ENCODE measurements around the gene OAF.

OAF gene

GRCh38 chr11:120219938-120220746, 9.3 kb downstream of the OAF start:
- no peak for DNase-seq (ENCODE audit: extremely low spot score)
- POLR2A ChIA-PET = no interaction called here
- CTCF ChIA-PET = no interaction called here
- no peak for TF ChIP-seq FOXM1 (IDR thresholded peaks at IDR 0.05; ENCODE audit: borderline replicate concordance)

- no peak for DNase-seq (ENCODE audit: extremely low spot score)
- ChIA-PET CTCF (no interaction called here), POLR2A (no interaction called here)
- TF ChIP-seq SUZ12 (IDR thresholded peaks at IDR 0.05) (no peak), SP1 (IDR thresholded peaks at IDR 0.05) (no peak), L3MBTL2 (conservative IDR thresholded peaks at IDR 0.05) (no peak), CTBP1 (IDR thresholded peaks at IDR 0.05; ENCODE audit: borderline replicate concordance) (no peak), HDGF (IDR thresholded peaks at IDR 0.05; ENCODE audit: borderline replicate concordance) (no peak), BHLHE40 (IDR thresholded peaks at IDR 0.05; ENCODE audit: borderline replicate concordance) (no peak), PKNOX1 (IDR thresholded peaks at IDR 0.05) (no peak), ZNF384 (IDR thresholded peaks at IDR 0.05) (no peak), FOXM1 (IDR thresholded peaks at IDR 0.05; ENCODE audit: borderline replicate concordance) (no peak), LEF1 (IDR thresholded peaks at IDR 0.05; ENCODE audit: borderline replicate concordance) (no peak), ELF4 (IDR thresholded peaks at IDR 0.05) (no peak), TARDBP (IDR thresholded peaks at IDR 0.05) (no peak), FOXK2 (IDR thresholded peaks at IDR 0.05) (no peak), NFRKB (IDR thresholded peaks at IDR 0.05) (no peak), FOXA1 (IDR thresholded peaks at IDR 0.05) (no peak)
Measured at GRCh38 chr11:120220747-120221037, 9.9 kb downstream of the OAF start.

GRCh38 chr11:120221115-120221752, 10.4 kb downstream of the OAF start:
- ChIA-PET POLR2A (no interaction called here), CTCF (no interaction called here)
- no peak for DNase-seq (ENCODE audit: extremely low spot score)
- TF ChIP-seq NFRKB (IDR thresholded peaks at IDR 0.05) (no peak), L3MBTL2 (conservative IDR thresholded peaks at IDR 0.05) (no peak)

- POLR2A ChIA-PET = no interaction called here
- DNase-seq (ENCODE audit: extremely low spot score) = no peak
- CTCF ChIA-PET = interaction anchor here (0.6 to 0.7 kb wide), 2 partner anchors 13 to 297 kb away, joined by 3 to 4 read pairs; no protein-coding TSS in a partner anchor
- no peak for TF ChIP-seq SP1 (IDR thresholded peaks at IDR 0.05)
- TF ChIP-seq CTBP1 (IDR thresholded peaks at IDR 0.05; ENCODE audit: borderline replicate concordance) = no peak
- TF ChIP-seq BHLHE40 (IDR thresholded peaks at IDR 0.05; ENCODE audit: borderline replicate concordance) = no peak
- TF ChIP-seq TARDBP (IDR thresholded peaks at IDR 0.05) = no peak
- no peak for TF ChIP-seq FOXK2 (IDR thresholded peaks at IDR 0.05)
- TF ChIP-seq NFRKB (IDR thresholded peaks at IDR 0.05) = no peak
- TF ChIP-seq SUZ12 (IDR thresholded peaks at IDR 0.05) = no peak
- no peak for TF ChIP-seq ELF4 (IDR thresholded peaks at IDR 0.05)
- TF ChIP-seq PKNOX1 (IDR thresholded peaks at IDR 0.05) = no peak
Measured at GRCh38 chr11:120222916-120223315, 12.1 kb downstream of the OAF start.

GRCh38 chr11:120223793-120224192, 13.0 kb downstream of the OAF start:
- DNase-seq (ENCODE audit: extremely low spot score) = no peak
- CTCF ChIA-PET = interaction anchor here (0.8 kb wide), 1 partner anchor 42 kb away, joined by 3 read pairs; no protein-coding TSS in a partner anchor
- no peak for TF ChIP-seq FOXA1 (IDR thresholded peaks at IDR 0.05)
- TF ChIP-seq ARNT (IDR thresholded peaks at IDR 0.05) = no peak
- TF ChIP-seq HDGF (IDR thresholded peaks at IDR 0.05; ENCODE audit: borderline replicate concordance) = no peak
- POLR2A ChIA-PET = no interaction called here

GRCh38 chr11:120224361-120224760, 13.5 kb downstream of the OAF start:
- ChIA-PET CTCF (interaction anchor here (0.6 to 1.5 kb wide), 3 partner anchors 18 to 56 kb away, joined by 3 to 4 read pairs (median 3); no protein-coding TSS in a partner anchor), POLR2A (no interaction called here)
- TF ChIP-seq HDGF (IDR thresholded peaks at IDR 0.05; ENCODE audit: borderline replicate concordance) (no peak), ELF4 (IDR thresholded peaks at IDR 0.05) (no peak), SP1 (IDR thresholded peaks at IDR 0.05) (no peak), FOXA1 (IDR thresholded peaks at IDR 0.05) (no peak), L3MBTL2 (conservative IDR thresholded peaks at IDR 0.05) (no peak), PKNOX1 (IDR thresholded peaks at IDR 0.05) (no peak), ARNT (IDR thresholded peaks at IDR 0.05) (no peak), CTBP1 (IDR thresholded peaks at IDR 0.05; ENCODE audit: borderline replicate concordance) (no peak), ZNF384 (IDR thresholded peaks at IDR 0.05) (no peak), SUZ12 (IDR thresholded peaks at IDR 0.05) (no peak), TARDBP (IDR thresholded peaks at IDR 0.05) (no peak), NFRKB (IDR thresholded peaks at IDR 0.05) (no peak), LEF1 (IDR thresholded peaks at IDR 0.05; ENCODE audit: borderline replicate concordance) (no peak)
- DNase-seq (ENCODE audit: extremely low spot score) = no peak
